ENCODE results near the gene PTGR1. TPM values are rescaled to one million over a fixed set of nuclear protein-coding genes. Genes with fewer than 3 reads are reported as not detected.
A peak's percentile ranks its signal among the peaks of the same experiment; 100 is the strongest.

The PTGR1 gene
- 48.4 TPM for polyA plus RNA-seq (2013, experiment 1 of 2)
- polyA plus RNA-seq (2013, experiment 2 of 2) = 49.3 TPM

- H2AFZ ChIP-seq (ENCODE audit: low read depth, low read length) = peak within 1 kb of the TSS; percentile 43
- DNase-seq = peak; percentile 92
- 15% methylated on average over 56 of the region's 64 CpGs for WGBS
- H4K8ac ChIP-seq (ENCODE audit: low read length) = peak within 1 kb of the TSS; percentile 59
- H2BK12ac ChIP-seq (ENCODE audit: low read length in 2 of 2) = peak within 1 kb of the TSS in 1 of 2 experiments; percentile 33
- no peak within 1 kb of the TSS for H3K23ac ChIP-seq (ENCODE audit: low read length in 2 of 2)
- peak within 1 kb of the TSS; percentile 14 for H2AK5ac ChIP-seq (ENCODE audit: low read length, severe bottlenecking)
- H3K27ac ChIP-seq (ENCODE audit: low read length, poor library complexity, severe bottlenecking) = peak within 1 kb of the TSS; percentile 63
- H3K4me2 ChIP-seq (ENCODE audit: low read length, poor library complexity, severe bottlenecking) = peak within 1 kb of the TSS; percentile 81
- peak within 1 kb of the TSS; percentile 62 to 74 for H3K18ac ChIP-seq (ENCODE audit: low read depth in 1 of 2, low read length in 2 of 2)
- H3K4me3 ChIP-seq (ENCODE audit: insufficient read depth in 1 of 2, low read depth in 1 of 2, low read length in 2 of 2) = peak within 1 kb of the TSS; percentile 65 to 87
- peaks cover 6% of the 10 kb centered on the region for H3K79me1 ChIP-seq (replicated peaks; ENCODE audit: low read length, poor library complexity, severe bottlenecking)
- no peaks in the 10 kb centered on the region for H3K27me3 ChIP-seq (ENCODE audit: control insufficient read depth in 1 of 2, insufficient read depth in 1 of 2, low read length in 2 of 2)
- peak within 1 kb of the TSS; percentile 60 to 73 for H3K4ac ChIP-seq (ENCODE audit: low read depth in 1 of 2, low read length in 2 of 2)
- peak within 1 kb of the TSS; percentile 52 for H4K91ac ChIP-seq (ENCODE audit: low read length)
- no peaks in the 10 kb centered on the region for H3K9me3 ChIP-seq (ENCODE audit: control insufficient read depth, low read length)
- H2BK5ac ChIP-seq (ENCODE audit: low read depth, low read length, poor library complexity, severe bottlenecking) = no peak within 1 kb of the TSS
- peak within 1 kb of the TSS; percentile 83 for H2BK120ac ChIP-seq (ENCODE audit: low read depth, low read length)
- H3K14ac ChIP-seq (ENCODE audit: low read length in 2 of 2) = no peak within 1 kb of the TSS
- H3K9ac ChIP-seq (ENCODE audit: low read length) = peak within 1 kb of the TSS; percentile 88
- H2BK15ac ChIP-seq (ENCODE audit: low read depth, poor library complexity, severe bottlenecking) = no peak within 1 kb of the TSS
- peaks cover 12 to 21% of the 10 kb centered on the region in 2 experiments for H3K36me3 ChIP-seq (ENCODE audit: control insufficient read depth in 1 of 2, insufficient read depth in 2 of 2, low read depth in 1 of 2, low read length in 2 of 2)
- H3K4me1 ChIP-seq (ENCODE audit: control insufficient read depth, insufficient read depth, low read depth, low read length) = peaks cover 6% of the 10 kb centered on the region
These were observed at the start of gene PTGR1 for GRCh38 chr9:111599092-111599954. PTGR1 (minus strand) TSS chr9:111599647; CDS start chr9:111597422, 2,225 bp downstream.

GRCh38 chr9:111649016-111649415 lies 49.6 kb upstream of the PTGR1 start:
- H3K18ac ChIP-seq (ENCODE audit: low read depth in 1 of 2, low read length in 2 of 2) = no peak overlapping the region
- H3K79me1 ChIP-seq (replicated peaks; ENCODE audit: low read length, poor library complexity, severe bottlenecking) = peaks cover 13% of the 10 kb centered on the region
- no peak overlapping the region for H2BK12ac ChIP-seq (ENCODE audit: low read length in 2 of 2)
- H3K9me3 ChIP-seq (ENCODE audit: control insufficient read depth, low read length) = no peaks in the 10 kb centered on the region
- H3K4me2 ChIP-seq (ENCODE audit: low read length, poor library complexity, severe bottlenecking) = no peak overlapping the region
- no peak overlapping the region for H2AFZ ChIP-seq (ENCODE audit: low read depth, low read length)
- H3K14ac ChIP-seq (ENCODE audit: low read length in 2 of 2) = no peak overlapping the region
- H4K8ac ChIP-seq (ENCODE audit: low read length) = no peak overlapping the region
- no peaks in the 10 kb centered on the region for H3K4me1 ChIP-seq (ENCODE audit: control insufficient read depth, insufficient read depth, low read depth, low read length)
- peaks cover 2 to 47% of the 10 kb centered on the region in 2 experiments for H3K36me3 ChIP-seq (ENCODE audit: control insufficient read depth in 1 of 2, insufficient read depth in 2 of 2, low read depth in 1 of 2, low read length in 2 of 2)
- no peak overlapping the region for H3K23ac ChIP-seq (ENCODE audit: low read length in 2 of 2)
- no peak overlapping the region for H2AK5ac ChIP-seq (ENCODE audit: low read length, severe bottlenecking)
- no peak overlapping the region for H3K9ac ChIP-seq (ENCODE audit: low read length)
- H3K4ac ChIP-seq (ENCODE audit: low read depth in 1 of 2, low read length in 2 of 2) = no peak overlapping the region
- H2BK120ac ChIP-seq (ENCODE audit: low read depth, low read length) = no peak overlapping the region
- H3K27ac ChIP-seq (ENCODE audit: low read length, poor library complexity, severe bottlenecking) = no peak overlapping the region
- H3K27me3 ChIP-seq (ENCODE audit: control insufficient read depth in 1 of 2, insufficient read depth in 1 of 2, low read length in 2 of 2) = no peaks in the 10 kb centered on the region
- 98% methylated on average over 3 of the region's 4 CpGs for WGBS
- H2BK15ac ChIP-seq (ENCODE audit: low read depth, poor library complexity, severe bottlenecking) = no peak overlapping the region
- H2BK5ac ChIP-seq (ENCODE audit: low read depth, low read length, poor library complexity, severe bottlenecking) = no peak overlapping the region
- DNase-seq = no peak
- no peak overlapping the region for H4K91ac ChIP-seq (ENCODE audit: low read length)
- no peak overlapping the region for H3K4me3 ChIP-seq (ENCODE audit: insufficient read depth in 1 of 2, low read depth in 1 of 2, low read length in 2 of 2)

DNA sequence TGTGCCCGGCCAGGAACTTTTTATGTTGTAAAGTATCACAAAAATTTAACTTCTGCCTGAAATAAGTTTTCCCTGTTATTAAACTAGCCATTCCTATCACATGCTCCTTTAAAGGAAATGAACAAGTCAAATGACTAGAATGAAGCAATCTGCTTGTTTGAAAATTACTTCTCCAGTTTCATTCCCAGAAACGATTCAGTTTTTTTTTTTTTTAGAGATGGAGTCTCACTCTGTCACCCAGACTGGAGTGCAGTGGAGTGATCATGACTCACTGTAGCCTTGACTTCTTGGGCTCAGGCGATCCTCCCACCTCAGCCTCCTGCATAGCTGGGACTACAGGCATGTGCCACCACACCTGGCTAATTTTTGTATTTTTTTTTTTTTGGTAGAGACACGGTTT lies 48.6 kb upstream of the PTGR1 start:
- Histone ChIP-seq H3K14ac (ENCODE audit: low read length in 2 of 2) (no peak overlapping the region), H3K23ac (ENCODE audit: low read length in 2 of 2) (no peak overlapping the region), H2AFZ (ENCODE audit: low read depth, low read length) (no peak overlapping the region), H2BK12ac (ENCODE audit: low read length in 2 of 2) (no peak overlapping the region), H3K36me3 (ENCODE audit: control insufficient read depth in 1 of 2, insufficient read depth in 2 of 2, low read depth in 1 of 2, low read length in 2 of 2) (peaks cover 2 to 48% of the 10 kb centered on the region in 2 experiments), H3K4me2 (ENCODE audit: low read length, poor library complexity, severe bottlenecking) (no peak overlapping the region), H2AK5ac (ENCODE audit: low read length, severe bottlenecking) (no peak overlapping the region), H2BK120ac (ENCODE audit: low read depth, low read length) (no peak overlapping the region), H3K9ac (ENCODE audit: low read length) (peak overlapping the region; percentile 44), H3K4me3 (ENCODE audit: insufficient read depth in 1 of 2, low read depth in 1 of 2, low read length in 2 of 2) (no peak overlapping the region), H4K8ac (ENCODE audit: low read length) (no peak overlapping the region), H3K4me1 (ENCODE audit: control insufficient read depth, insufficient read depth, low read depth, low read length) (no peaks in the 10 kb centered on the region), H3K4ac (ENCODE audit: low read depth in 1 of 2, low read length in 2 of 2) (no peak overlapping the region), H3K18ac (ENCODE audit: low read depth in 1 of 2, low read length in 2 of 2) (no peak overlapping the region), H3K79me1 (replicated peaks; ENCODE audit: low read length, poor library complexity, severe bottlenecking) (peaks cover 15% of the 10 kb centered on the region), H2BK15ac (ENCODE audit: low read depth, poor library complexity, severe bottlenecking) (no peak overlapping the region), H3K27ac (ENCODE audit: low read length, poor library complexity, severe bottlenecking) (no peak overlapping the region), H3K27me3 (ENCODE audit: control insufficient read depth in 1 of 2, insufficient read depth in 1 of 2, low read length in 2 of 2) (no peaks in the 10 kb centered on the region), H4K91ac (ENCODE audit: low read length) (no peak overlapping the region), H3K9me3 (ENCODE audit: control insufficient read depth, low read length) (no peaks in the 10 kb centered on the region), H2BK5ac (ENCODE audit: low read depth, low read length, poor library complexity, severe bottlenecking) (no peak overlapping the region)
- 89% methylated on average over 3 of the region's 4 CpGs for WGBS
- DNase-seq = peak; percentile 51

DNA sequence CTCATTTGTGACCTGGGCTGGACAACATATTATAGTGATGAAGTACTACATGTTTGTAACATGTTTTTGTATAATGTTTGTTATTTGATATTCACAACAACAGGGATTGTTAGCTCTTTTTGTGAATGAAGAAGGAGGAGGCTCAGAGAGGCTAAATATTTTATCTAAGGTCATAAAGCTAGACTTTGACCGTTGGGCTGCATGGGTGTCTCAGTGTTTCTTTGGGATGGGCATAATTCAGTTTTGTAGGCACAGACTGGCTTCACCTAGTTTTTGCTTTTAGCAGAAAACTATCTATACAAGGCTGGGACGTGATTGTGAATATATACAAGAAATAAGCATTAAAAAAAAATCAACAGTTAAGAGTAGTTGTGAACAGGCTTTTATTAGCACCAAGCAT lies 47.0 kb upstream of the PTGR1 start:
- Histone ChIP-seq H2BK15ac (ENCODE audit: low read depth, poor library complexity, severe bottlenecking) (no peak overlapping the region), H2AK5ac (ENCODE audit: low read length, severe bottlenecking) (no peak overlapping the region), H4K8ac (ENCODE audit: low read length) (no peak overlapping the region), H4K91ac (ENCODE audit: low read length) (no peak overlapping the region), H3K14ac (ENCODE audit: low read length in 2 of 2) (no peak overlapping the region), H3K27ac (ENCODE audit: low read length, poor library complexity, severe bottlenecking) (no peak overlapping the region), H2BK120ac (ENCODE audit: low read depth, low read length) (no peak overlapping the region), H3K79me1 (replicated peaks; ENCODE audit: low read length, poor library complexity, severe bottlenecking) (peaks cover 19% of the 10 kb centered on the region), H3K9ac (ENCODE audit: low read length) (no peak overlapping the region), H3K4me2 (ENCODE audit: low read length, poor library complexity, severe bottlenecking) (no peak overlapping the region), H3K27me3 (ENCODE audit: control insufficient read depth in 1 of 2, insufficient read depth in 1 of 2, low read length in 2 of 2) (no peaks in the 10 kb centered on the region), H3K4ac (ENCODE audit: low read depth in 1 of 2, low read length in 2 of 2) (no peak overlapping the region), H3K23ac (ENCODE audit: low read length in 2 of 2) (no peak overlapping the region), H3K18ac (ENCODE audit: low read depth in 1 of 2, low read length in 2 of 2) (no peak overlapping the region), H3K4me1 (ENCODE audit: control insufficient read depth, insufficient read depth, low read depth, low read length) (no peaks in the 10 kb centered on the region), H3K4me3 (ENCODE audit: insufficient read depth in 1 of 2, low read depth in 1 of 2, low read length in 2 of 2) (no peak overlapping the region), H3K9me3 (ENCODE audit: control insufficient read depth, low read length) (no peaks in the 10 kb centered on the region), H2BK5ac (ENCODE audit: low read depth, low read length, poor library complexity, severe bottlenecking) (no peak overlapping the region), H3K36me3 (ENCODE audit: control insufficient read depth in 1 of 2, insufficient read depth in 2 of 2, low read depth in 1 of 2, low read length in 2 of 2) (peaks cover 2 to 50% of the 10 kb centered on the region in 2 experiments), H2AFZ (ENCODE audit: low read depth, low read length) (no peak overlapping the region), H2BK12ac (ENCODE audit: low read length in 2 of 2) (no peak overlapping the region)
- 100% methylated on average over 1 of the region's 2 CpGs for WGBS
- no peak for DNase-seq

All from mesenchymal stem cell (in vitro differentiated cells and primary cell).